HEK293 (cell line): ENCODE results near the gene GAK.

ENCODE experiments used
- CTCF ChIA-PET: fragments of 350-600 bp; formaldehyde crosslinking; extraction: SDS; loops from one replicate; lab custom pipeline; 2021; ENCODE audit warnings: antibody characterized with exemption; lab: Yijun Ruan, JAX
- POLR2A ChIA-PET: fragments of 300-600 bp; formaldehyde crosslinking; extraction: SDS; loops from one replicate; lab custom pipeline; 2020; ENCODE audit warnings: antibody characterized with exemption, inconsistent platforms; lab: Yijun Ruan, JAX
- H3K27ac ChIP-seq: fragments of 200-500 bp; sonication (Bioruptor generic); 2 replicates; pipeline ENCODE4 v1.5.1; 2014; ENCODE audit warnings: low read depth, low read length, control low read depth, inconsistent platforms; ENCODE audit errors: extremely low read depth
- H3K36me3 ChIP-seq, 2 experiments: fragments of 200-500 bp in 1 of 2; sonication (Bioruptor generic) in 1 of 2; 1 replicate in 1 of 2; 2 replicates in 1 of 2; pipeline ENCODE4 v1.5.1; 2014 to 2017; ENCODE audit warnings: inconsistent platforms in 2 of 2, low read length in 2 of 2; ENCODE audit not compliant: control insufficient read depth in 2 of 2, insufficient read depth in 1 of 2
- H3K4me1 ChIP-seq: fragments of 200-500 bp; sonication (Bioruptor generic); 2 replicates; pipeline ENCODE4 v1.5.1; 2014; ENCODE audit warnings: mild to moderate bottlenecking, low read length, inconsistent platforms; ENCODE audit not compliant: control insufficient read depth, insufficient read depth
- H3K4me3 ChIP-seq: 2 replicates; pipeline ENCODE4 v1.5.1; 2011; ENCODE audit warnings: low read depth, mild to moderate bottlenecking, control low read depth, low read length, moderate library complexity
- H3K9me3 ChIP-seq: fragments of 200-500 bp; sonication (Bioruptor generic); 2 replicates; pipeline ENCODE4 v1.5.1; 2014; ENCODE audit warnings: low read depth, low read length, inconsistent platforms; ENCODE audit not compliant: control insufficient read depth, insufficient read depth
- FEZF1 ChIP-seq: fragments of 450-650 bp; formaldehyde crosslinking; IDR thresholded peaks from 2 replicates; pipeline ENCODE4 v1.5.1; 2016; ENCODE audit warnings: missing biosample characterization, missing genetic modification characterization
- KLF10 ChIP-seq: fragments of 450-650 bp; IDR thresholded peaks from 2 replicates; pipeline ENCODE4 v1.5.1; 2018; ENCODE audit warnings: missing biosample characterization, mild to moderate bottlenecking, missing genetic modification characterization
- KLF7 ChIP-seq: fragments of 450-650 bp; formaldehyde crosslinking; IDR thresholded peaks from 2 replicates; pipeline ENCODE4 v1.5.1; 2016; ENCODE audit warnings: missing biosample characterization, missing genetic modification characterization, borderline replicate concordance
- KLF8 ChIP-seq: fragments of 450-650 bp; formaldehyde crosslinking; IDR thresholded peaks from 2 replicates; pipeline ENCODE4 v1.5.1; 2016; ENCODE audit warnings: missing biosample characterization, missing genetic modification characterization
- OSR2 ChIP-seq: fragments of 450-650 bp; formaldehyde crosslinking; IDR thresholded peaks from 2 replicates; pipeline ENCODE4 v1.5.1; 2016; ENCODE audit warnings: missing biosample characterization, missing genetic modification characterization
- SALL2 ChIP-seq: fragments of 450-650 bp; formaldehyde crosslinking; IDR thresholded peaks from 2 replicates; pipeline ENCODE4 v1.5.0; 2017; ENCODE audit warnings: missing biosample characterization, mild to moderate bottlenecking, missing genetic modification characterization, borderline replicate concordance
- SCRT2 ChIP-seq: fragments of 450-650 bp; formaldehyde crosslinking; IDR thresholded peaks from 2 replicates; pipeline ENCODE4 v1.5.1; 2016; ENCODE audit warnings: missing biosample characterization, missing genetic modification characterization
- SETDB1 ChIP-seq: IDR thresholded peaks from one replicate; pipeline ENCODE4 v1.6.1; 2017; ENCODE audit warnings: mild to moderate bottlenecking, low read length, moderate library complexity, mixed read lengths; ENCODE audit not compliant: insufficient read length
- ZBTB17 ChIP-seq: fragments of 450-650 bp; formaldehyde crosslinking; IDR thresholded peaks from 2 replicates; pipeline ENCODE4 v1.5.1; 2016; ENCODE audit warnings: missing biosample characterization, missing genetic modification characterization
- ZBTB48 ChIP-seq: fragments of 450-650 bp; formaldehyde crosslinking; IDR thresholded peaks from 2 replicates; pipeline ENCODE4 v1.5.1; 2016; ENCODE audit warnings: missing biosample characterization, missing genetic modification characterization
- ZEB2 ChIP-seq: fragments of 450-650 bp; formaldehyde crosslinking; IDR thresholded peaks from 2 replicates; pipeline ENCODE4 v1.5.1; 2016; ENCODE audit warnings: missing biosample characterization, missing genetic modification characterization
- ZFHX2 ChIP-seq: fragments of 450-650 bp; formaldehyde crosslinking; conservative IDR thresholded peaks from 2 replicates; pipeline ENCODE4 v1.5.1; 2016; ENCODE audit warnings: missing biosample characterization, missing genetic modification characterization
- ZNF121 ChIP-seq: fragments of 450-650 bp; formaldehyde crosslinking; IDR thresholded peaks from 2 replicates; pipeline ENCODE4 v1.5.1; 2016; ENCODE audit warnings: missing biosample characterization, missing genetic modification characterization
- ZNF132 ChIP-seq: fragments of 450-650 bp; formaldehyde crosslinking; IDR thresholded peaks from 2 replicates; pipeline ENCODE4 v1.5.1; 2017; ENCODE audit warnings: missing biosample characterization, missing genetic modification characterization, borderline replicate concordance
- ZNF169 ChIP-seq: fragments of 450-650 bp; formaldehyde crosslinking; IDR thresholded peaks from 2 replicates; pipeline ENCODE4 v1.5.1; 2016; ENCODE audit warnings: missing biosample characterization, missing genetic modification characterization
- ZNF24 ChIP-seq: fragments of 450-650 bp; formaldehyde crosslinking; IDR thresholded peaks from 2 replicates; pipeline ENCODE4 v1.5.1; 2016; ENCODE audit warnings: missing biosample characterization, missing genetic modification characterization
- ZNF302 ChIP-seq: fragments of 450-650 bp; formaldehyde crosslinking; IDR thresholded peaks from 2 replicates; pipeline ENCODE4 v1.5.1; 2016; ENCODE audit warnings: missing biosample characterization, missing genetic modification characterization, low read depth
- ZNF335 ChIP-seq: fragments of 450-650 bp; formaldehyde crosslinking; conservative IDR thresholded peaks from 2 replicates; pipeline ENCODE4 v1.5.1; 2016; ENCODE audit warnings: missing biosample characterization, missing genetic modification characterization
- ZNF354C ChIP-seq: fragments of 450-650 bp; formaldehyde crosslinking; IDR thresholded peaks from 2 replicates; pipeline ENCODE4 v1.5.1; 2016; ENCODE audit warnings: missing biosample characterization, missing genetic modification characterization, low read depth, borderline replicate concordance
- ZNF394 ChIP-seq: fragments of 450-650 bp; formaldehyde crosslinking; IDR thresholded peaks from 2 replicates; pipeline ENCODE4 v1.5.1; 2016; ENCODE audit warnings: missing biosample characterization, missing genetic modification characterization, mild to moderate bottlenecking, moderate library complexity, borderline replicate concordance
- ZNF549 ChIP-seq: fragments of 450-650 bp; IDR thresholded peaks from 2 replicates; pipeline ENCODE4 v1.5.1; 2018; ENCODE audit warnings: missing biosample characterization, missing genetic modification characterization, mild to moderate bottlenecking, inconsistent platforms, moderate library complexity
- ZNF600 ChIP-seq: fragments of 450-650 bp; formaldehyde crosslinking; IDR thresholded peaks from 2 replicates; pipeline ENCODE4 v1.5.1; 2016; ENCODE audit warnings: missing biosample characterization, missing genetic modification characterization
- ZNF623 ChIP-seq: fragments of 450-650 bp; formaldehyde crosslinking; IDR thresholded peaks from 2 replicates; pipeline ENCODE4 v1.5.1; 2016; ENCODE audit warnings: missing biosample characterization, missing genetic modification characterization
- TF ChIP-seq, protein P1 (sequence below): fragments of 450-650 bp; formaldehyde crosslinking; IDR thresholded peaks from 2 replicates; pipeline ENCODE4; 2016; ENCODE audit warnings: missing biosample characterization, missing genetic modification characterization
- TF ChIP-seq, protein P2 (sequence below): fragments of 450-650 bp; formaldehyde crosslinking; IDR thresholded peaks from 2 replicates; pipeline ENCODE4 v1.5.1; 2016; ENCODE audit warnings: missing biosample characterization, missing genetic modification characterization
- TF ChIP-seq, protein P3 (sequence below): fragments of 450-650 bp; formaldehyde crosslinking; IDR thresholded peaks from 2 replicates; pipeline ENCODE4 v1.5.1; 2016; ENCODE audit warnings: missing biosample characterization, missing genetic modification characterization

Gene GAK

DNA sequence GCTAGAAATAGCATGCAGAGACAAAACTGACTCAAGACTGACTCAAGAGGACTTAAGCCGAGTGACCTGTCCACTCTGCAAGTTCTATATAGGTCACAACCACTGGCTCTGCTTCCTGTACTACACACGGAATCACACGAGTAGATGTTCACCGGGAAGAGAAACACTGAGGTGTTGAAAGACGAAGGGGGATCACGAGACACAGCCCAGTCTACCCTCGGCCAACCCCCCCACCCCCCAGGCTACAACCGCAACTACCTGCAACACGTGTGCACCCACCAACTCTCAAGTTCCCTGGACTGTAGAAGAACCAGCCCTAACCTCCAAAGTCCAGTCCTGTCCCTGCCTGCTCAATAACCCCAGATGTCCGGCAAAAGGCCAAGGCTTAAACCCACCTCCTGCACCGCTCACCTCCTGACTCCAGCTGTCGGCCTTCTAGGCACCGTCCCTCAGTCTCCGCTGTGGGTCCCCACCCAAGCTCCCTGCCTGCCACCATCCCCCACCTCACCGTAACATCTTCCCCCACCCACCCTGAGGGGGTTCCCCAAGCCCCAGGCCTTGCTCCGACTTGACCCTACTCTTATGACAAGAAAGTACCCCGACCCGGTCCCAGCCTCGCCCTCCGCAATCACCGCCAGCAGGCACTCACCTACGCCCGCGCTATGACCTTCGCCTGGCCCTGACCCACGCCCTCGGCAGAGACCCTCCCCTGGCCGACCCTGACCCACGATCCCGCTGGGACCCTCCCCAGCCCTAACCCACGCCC, 739 bp downstream of the GAK start (continued):
- TF ChIP-seq ZNF394 (tag by site-specific recombination): no peak
- no peak for TF ChIP-seq ZNF354C (tag by site-specific recombination)
- TF ChIP-seq ZEB2 (tag by site-specific recombination): no peak
- peak; percentile 53 for TF ChIP-seq ZFHX2 (tag by site-specific recombination)
- TF ChIP-seq SCRT2: 0 out of 2 replicates have a peak, but pooled peaks have one; percentile 21
- no peak for TF ChIP-seq ZNF302 (tag by site-specific recombination)
- TF ChIP-seq, protein P1, sequence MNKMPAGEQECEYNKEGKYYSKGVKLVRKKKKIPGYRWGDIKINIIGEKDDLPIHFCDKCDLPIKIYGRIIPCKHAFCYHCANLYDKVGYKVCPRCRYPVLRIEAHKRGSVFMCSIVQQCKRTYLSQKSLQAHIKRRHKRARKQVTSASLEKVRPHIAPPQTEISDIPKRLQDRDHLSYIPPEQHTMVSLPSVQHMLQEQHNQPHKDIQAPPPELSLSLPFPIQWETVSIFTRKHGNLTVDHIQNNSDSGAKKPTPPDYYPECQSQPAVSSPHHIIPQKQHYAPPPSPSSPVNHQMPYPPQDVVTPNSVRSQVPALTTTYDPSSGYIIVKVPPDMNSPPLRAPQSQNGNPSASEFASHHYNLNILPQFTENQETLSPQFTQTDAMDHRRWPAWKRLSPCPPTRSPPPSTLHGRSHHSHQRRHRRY (tag by site-specific recombination): no peak
- TF ChIP-seq ZNF132: no peak
- no peak for TF ChIP-seq ZNF549 (tag by site-specific recombination)
- no peak for TF ChIP-seq KLF7 (tag by site-specific recombination)
- TF ChIP-seq ZNF24 (tag by site-specific recombination): 0 out of 2 replicates have a peak, but pooled peaks have one; percentile 1
- no peak for TF ChIP-seq SETDB1
- no peak for TF ChIP-seq FEZF1 (tag by site-specific recombination)
- peak; percentile 32; the same call in 1 of the 2 replicates for TF ChIP-seq ZBTB48 (tag by site-specific recombination)
- TF ChIP-seq, protein P2, sequence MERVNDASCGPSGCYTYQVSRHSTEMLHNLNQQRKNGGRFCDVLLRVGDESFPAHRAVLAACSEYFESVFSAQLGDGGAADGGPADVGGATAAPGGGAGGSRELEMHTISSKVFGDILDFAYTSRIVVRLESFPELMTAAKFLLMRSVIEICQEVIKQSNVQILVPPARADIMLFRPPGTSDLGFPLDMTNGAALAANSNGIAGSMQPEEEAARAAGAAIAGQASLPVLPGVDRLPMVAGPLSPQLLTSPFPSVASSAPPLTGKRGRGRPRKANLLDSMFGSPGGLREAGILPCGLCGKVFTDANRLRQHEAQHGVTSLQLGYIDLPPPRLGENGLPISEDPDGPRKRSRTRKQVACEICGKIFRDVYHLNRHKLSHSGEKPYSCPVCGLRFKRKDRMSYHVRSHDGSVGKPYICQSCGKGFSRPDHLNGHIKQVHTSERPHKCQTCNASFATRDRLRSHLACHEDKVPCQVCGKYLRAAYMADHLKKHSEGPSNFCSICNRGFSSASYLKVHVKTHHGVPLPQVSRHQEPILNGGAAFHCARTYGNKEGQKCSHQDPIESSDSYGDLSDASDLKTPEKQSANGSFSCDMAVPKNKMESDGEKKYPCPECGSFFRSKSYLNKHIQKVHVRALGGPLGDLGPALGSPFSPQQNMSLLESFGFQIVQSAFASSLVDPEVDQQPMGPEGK (tag by site-specific recombination): peak; percentile 55
- TF ChIP-seq OSR2 (tag by site-specific recombination): no peak
- TF ChIP-seq KLF8 (tag by site-specific recombination): no peak
- TF ChIP-seq, protein P3, sequence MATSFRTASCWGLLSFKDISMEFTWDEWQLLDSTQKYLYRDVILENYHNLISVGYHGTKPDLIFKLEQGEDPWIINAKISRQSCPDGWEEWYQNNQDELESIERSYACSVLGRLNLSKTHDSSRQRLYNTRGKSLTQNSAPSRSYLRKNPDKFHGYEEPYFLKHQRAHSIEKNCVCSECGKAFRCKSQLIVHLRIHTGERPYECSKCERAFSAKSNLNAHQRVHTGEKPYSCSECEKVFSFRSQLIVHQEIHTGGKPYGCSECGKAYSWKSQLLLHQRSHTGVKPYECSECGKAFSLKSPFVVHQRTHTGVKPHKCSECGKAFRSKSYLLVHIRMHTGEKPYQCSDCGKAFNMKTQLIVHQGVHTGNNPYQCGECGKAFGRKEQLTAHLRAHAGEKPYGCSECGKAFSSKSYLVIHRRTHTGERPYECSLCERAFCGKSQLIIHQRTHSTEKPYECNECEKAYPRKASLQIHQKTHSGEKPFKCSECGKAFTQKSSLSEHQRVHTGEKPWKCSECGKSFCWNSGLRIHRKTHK (tag by site-specific recombination): no peak
- TF ChIP-seq ZNF169 (tag by site-specific recombination): no peak

DNA sequence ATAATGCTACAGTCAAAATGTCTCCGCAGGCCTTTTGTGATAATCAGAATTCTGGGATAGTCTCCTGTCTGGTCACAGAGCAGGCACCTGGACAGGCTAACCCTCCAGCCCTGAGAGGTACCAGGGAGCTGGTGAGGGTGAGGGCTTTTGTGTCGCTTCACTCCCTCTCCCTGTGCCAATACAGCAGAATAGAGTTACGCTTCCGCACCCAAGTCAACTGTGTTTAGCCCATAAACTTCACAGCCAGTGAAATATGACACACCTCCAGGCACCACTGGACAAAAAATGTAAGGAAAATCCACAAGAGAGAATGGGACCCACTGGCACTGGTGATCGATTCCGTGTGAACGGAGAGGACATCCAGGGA, 1.3 kb downstream of the GAK start:
- peak overlapping the region; percentile 94 for H3K4me3 ChIP-seq
- TF ChIP-seq ZNF600 (tag by site-specific recombination): 0 out of 2 replicates have a peak, but pooled peaks have one; percentile 28
- TF ChIP-seq ZNF623 (tag by site-specific recombination): no peak
- TF ChIP-seq ZNF121: no peak
- TF ChIP-seq ZNF335 (tag by site-specific recombination): 0 out of 2 replicates have a peak, but pooled peaks have one; percentile 20
- 0 out of 2 replicates have a peak, but pooled peaks have one; percentile 28 for TF ChIP-seq KLF10 (tag by site-specific recombination)
- TF ChIP-seq ZNF24 (tag by site-specific recombination): 0 out of 2 replicates have a peak, but pooled peaks have one; percentile 21
- no peak for TF ChIP-seq SALL2 (tag by site-specific recombination)
- no peak for TF ChIP-seq KLF8 (tag by site-specific recombination)
- peak; percentile 13; the same call in 1 of the 2 replicates for TF ChIP-seq ZBTB17 (tag by site-specific recombination)
- TF ChIP-seq, all 188 proteins: peak for 5
- CTCF ChIA-PET: no interaction called here
- H3K27ac ChIP-seq: peak overlapping the region; percentile 12; the same call in 1 of the 2 replicates
- peaks cover 5% of the 10 kb centered on the region; the same call in 1 of the 2 replicates for H3K4me1 ChIP-seq
- POLR2A ChIA-PET: interaction anchor here (0.9 kb wide), 1 partner anchor 155 kb away, joined by 3 read pairs; no protein-coding TSS in a partner anchor
- H3K9me3 ChIP-seq: no peaks in the 10 kb centered on the region
- H3K36me3 ChIP-seq: no peaks in the 10 kb centered on the region
